GM23248 (cell line): ENCODE results near the gene NUDT7. TPM values are rescaled to one million over a fixed set of nuclear protein-coding genes. Genes with fewer than 3 reads are reported as not detected.

Source experiments
- DNase-seq: peaks from one replicate; pipeline ENCODE4 v3.0.0-alpha.2; 2015
- H2AFZ ChIP-seq: fragments of 200-600 bp; sonication (generic); 2 replicates; pipeline ENCODE4 v1.6.1; 2016; ENCODE audit warnings: antibody characterized with exemption
- H3F3A ChIP-seq: fragments of 200-600 bp; sonication (generic); 2 replicates; pipeline ENCODE4 v1.6.1; 2016; ENCODE audit warnings: mild to moderate bottlenecking, antibody characterized with exemption, mixed run types; ENCODE audit not compliant: insufficient read depth
- H3K27ac ChIP-seq: fragments of 200-600 bp; sonication (generic); 2 replicates; pipeline ENCODE4 v1.5.1; 2016; ENCODE audit warnings: mild to moderate bottlenecking
- H3K27me3 ChIP-seq: fragments of 200-600 bp; sonication (generic); replicated peaks from 2 replicates; pipeline ENCODE4 v1.6.1; 2016; ENCODE audit warnings: mild to moderate bottlenecking; ENCODE audit not compliant: insufficient read depth
- H3K36me3 ChIP-seq: fragments of 200-600 bp; sonication (generic); 2 replicates; pipeline ENCODE4 v1.6.1; 2016; ENCODE audit warnings: low read depth, mild to moderate bottlenecking
- H3K4me1 ChIP-seq: fragments of 200-600 bp; sonication (generic); 2 replicates; pipeline ENCODE4 v1.6.1; 2016; ENCODE audit warnings: mild to moderate bottlenecking; ENCODE audit not compliant: insufficient read depth
- H3K4me2 ChIP-seq: fragments of 200-600 bp; sonication (generic); one replicate; pipeline ENCODE4 v1.6.1; 2016; ENCODE audit warnings: mild to moderate bottlenecking; ENCODE audit not compliant: unreplicated experiment
- H3K4me3 ChIP-seq: fragments of 200-600 bp; sonication (generic); 2 replicates; pipeline ENCODE4 v1.5.1; 2016; ENCODE audit warnings: mild to moderate bottlenecking
- H3K79me2 ChIP-seq: fragments of 200-600 bp; sonication (generic); 2 replicates; pipeline ENCODE4 v1.6.1; 2016; ENCODE audit warnings: mild to moderate bottlenecking; ENCODE audit not compliant: insufficient read depth
- H3K9ac ChIP-seq: fragments of 200-600 bp; sonication (generic); 2 replicates; pipeline ENCODE4 v1.6.1; 2016; ENCODE audit warnings: mild to moderate bottlenecking
- H3K9me2 ChIP-seq: fragments of 200-600 bp; sonication (generic); 2 replicates; pipeline ENCODE4 v1.6.1; 2016; ENCODE audit warnings: mixed run types, mild to moderate bottlenecking, moderate library complexity; ENCODE audit not compliant: insufficient read depth
- H3K9me3 ChIP-seq: fragments of 200-600 bp; sonication (generic); one replicate; pipeline ENCODE4 v1.6.1; 2017; ENCODE audit warnings: low read depth
- H4K20me1 ChIP-seq: fragments of 200-600 bp; sonication (generic); 2 replicates; pipeline ENCODE4 v1.6.0; 2016; ENCODE audit not compliant: insufficient read depth
- EZH2 ChIP-seq: fragments of 200-600 bp; sonication (generic); IDR thresholded peaks from 2 replicates; pipeline ENCODE4 v1.6.1; 2018; ENCODE audit warnings: antibody characterized with exemption, mild to moderate bottlenecking; ENCODE audit not compliant: insufficient read depth, poor library complexity, severe bottlenecking
- EZH2phosphoT487 ChIP-seq: fragments of 200-600 bp; sonication (generic); IDR thresholded peaks from 2 replicates; pipeline ENCODE4 v1.6.1; 2018; ENCODE audit warnings: antibody characterized with exemption, moderate library complexity, mild to moderate bottlenecking, low read depth; ENCODE audit not compliant: insufficient read depth
- WGBS, 2 experiments: methylation state at CpG; one replicate each; pipeline ENCODE4 v1.1.6; 2015 to 2017; ENCODE audit warnings: low lambda C conversion rate in 2 of 2, low coverage in 1 of 2; ENCODE audit errors: missing lambda C conversion rate in 2 of 2; 5-methylcytosine and 5-hydroxymethylcytosine counted together
- in situ Hi-C: fragments of 300-500 bp; cut with MboI; formaldehyde crosslinking; loops from 2 replicates; pipeline ENCODE4 v1.15.0; 2020
- polyA plus RNA-seq: library from polyadenylated mRNA; unstranded; fragments of >200 nt; fragmentation: Nextera tagmentation; extraction: Ambion mirVana; gene quantifications from 2 replicates; pipeline ENCODE4 v1.2.1, GENCODE V29; 2016
- total RNA-seq: library from RNA; depleted of rRNA; stranded (reverse); fragments of >200 nt; shearing (Covaris generic); gene quantifications from 2 replicates; pipeline ENCODE4 v1.2.3, GENCODE V29; 2014

Gene NUDT7
- total and polyA plus RNA-seq, 2 experiments from 2014 or later, result 3.0 to 6.2 TPM

DNA sequence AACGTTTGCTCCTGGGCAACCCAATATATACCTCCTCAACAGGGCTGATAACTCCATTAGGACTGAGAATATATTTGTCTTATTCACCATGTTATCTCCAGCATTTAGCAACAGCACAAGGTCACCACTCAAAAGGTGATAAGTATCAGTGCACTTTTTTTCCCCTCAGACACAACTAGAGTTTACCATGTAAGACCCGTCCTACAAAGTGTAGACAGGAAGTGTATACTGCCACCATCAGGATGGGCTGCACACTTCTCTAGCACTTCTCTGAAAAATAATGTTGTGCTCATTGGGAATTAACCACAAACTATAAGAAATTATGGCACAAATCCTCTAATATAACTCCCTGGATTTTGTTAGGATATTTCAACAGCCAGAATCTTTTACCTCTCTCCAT is 60.4 kb downstream of the NUDT7 start:
- Histone ChIP-seq H3K36me3 (no peaks in the 10 kb centered on the region), H4K20me1 (no peaks in the 10 kb centered on the region), H3K9ac (no peak overlapping the region), H3K79me2 (no peaks in the 10 kb centered on the region), H3K27ac (no peak overlapping the region), H3K4me2 (no peak overlapping the region), H3F3A (peaks cover 13% of the 10 kb centered on the region), H3K4me1 (peaks cover 11% of the 10 kb centered on the region; the same call in 1 of the 2 replicates), H3K9me3 (no peaks in the 10 kb centered on the region), H2AFZ (no peak overlapping the region), H3K9me2 (no peaks in the 10 kb centered on the region), H3K27me3 (no peaks in the 10 kb centered on the region), H3K4me3 (no peak overlapping the region)
- TF ChIP-seq EZH2 (no peak), EZH2phosphoT487 (no peak)
- in situ Hi-C loops, result no loop called here
- 19 to 23% methylated on average over 2 of the region's 2 CpGs for WGBS, 2 experiments
- peak; percentile 32 for DNase-seq

DNA sequence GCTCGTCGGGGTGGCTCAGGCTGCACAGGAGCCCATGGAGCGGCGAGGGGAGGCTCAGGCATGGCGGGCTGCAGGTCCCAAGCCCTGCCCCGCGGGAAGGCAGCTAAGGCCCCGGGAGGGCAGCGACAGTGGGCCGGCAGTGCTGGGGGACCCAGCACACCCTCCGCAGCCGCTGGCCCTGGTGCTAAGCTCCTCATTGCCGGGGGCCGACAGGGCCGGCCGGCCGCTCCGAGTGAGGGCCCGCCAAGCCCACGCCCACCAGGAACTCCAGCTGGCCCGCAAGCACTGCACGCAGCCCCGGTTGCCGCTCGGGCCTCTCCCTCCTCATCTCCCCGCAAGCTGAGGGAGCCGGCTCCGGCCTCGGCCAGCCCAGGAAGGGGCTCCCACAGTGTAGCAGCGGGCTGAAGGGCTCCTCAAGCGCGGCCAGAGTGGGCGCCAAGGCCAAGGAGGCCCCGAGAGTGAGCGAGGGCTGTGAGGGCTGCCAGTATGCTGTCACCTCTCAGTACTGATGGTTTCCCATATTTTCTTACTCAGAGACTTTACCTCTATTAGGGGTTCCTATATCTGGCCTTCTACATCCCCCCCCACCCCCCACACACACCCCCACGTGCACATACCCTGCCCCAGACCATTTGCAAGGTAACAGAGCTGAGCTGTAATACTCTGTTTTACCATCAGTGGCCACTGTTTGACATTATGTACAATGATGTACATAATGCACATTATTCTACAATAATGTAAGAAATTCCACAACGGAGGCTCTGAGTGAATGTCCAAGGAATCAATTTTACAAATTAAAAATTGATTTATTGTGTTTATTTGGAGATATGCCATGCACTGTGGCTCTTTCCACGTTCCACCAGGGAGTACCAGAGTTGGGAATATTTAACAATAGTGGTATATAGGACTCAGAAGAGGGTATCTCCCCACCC is 62.4 kb downstream of the NUDT7 start:
- Histone ChIP-seq H3K4me3 (no peak overlapping the region), H3K9ac (no peak overlapping the region), H3F3A (peaks cover 13% of the 10 kb centered on the region), H3K36me3 (no peaks in the 10 kb centered on the region), H3K79me2 (no peaks in the 10 kb centered on the region), H2AFZ (no peak overlapping the region), H3K27me3 (0 out of 2 replicates have a peak, but pooled peaks cover 4% of the 10 kb centered on the region), H3K9me3 (no peaks in the 10 kb centered on the region), H3K9me2 (no peaks in the 10 kb centered on the region), H3K4me1 (peaks cover 11% of the 10 kb centered on the region; the same call in 1 of the 2 replicates), H3K4me2 (no peak overlapping the region), H3K27ac (no peak overlapping the region), H4K20me1 (no peaks in the 10 kb centered on the region)
- DNase-seq, result peak; percentile 42
- 72 to 75% methylated on average over 32 to 35 of the region's 38 CpGs for WGBS, 2 experiments
- in situ Hi-C loops, result no loop called here
- TF ChIP-seq EZH2 (no peak), EZH2phosphoT487 (no peak)

DNA sequence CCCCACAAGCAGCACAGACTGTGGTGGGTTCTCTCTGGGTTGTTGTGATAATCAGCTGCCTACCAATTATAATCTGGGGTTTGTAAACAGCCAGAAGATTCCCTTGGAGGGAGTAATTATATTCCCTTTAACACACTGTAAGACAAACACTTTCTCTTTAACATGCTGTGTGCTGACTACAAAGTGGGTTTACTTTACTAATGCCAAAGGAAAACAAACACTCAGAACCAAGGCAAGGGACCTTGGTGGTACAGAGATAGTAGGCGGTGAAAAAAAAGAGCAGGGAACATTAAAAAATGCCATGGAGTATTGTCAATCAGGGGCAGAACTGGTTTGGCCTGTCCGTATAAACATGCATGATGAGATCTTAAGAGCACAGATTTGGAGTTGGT is 63.1 kb downstream of the NUDT7 start:
- H3K27me3 ChIP-seq, result 0 out of 2 replicates have a peak, but pooled peaks cover 4% of the 10 kb centered on the region
- no peaks in the 10 kb centered on the region for H3K9me2 ChIP-seq
- 84 to 93% methylated on average over 2 of the region's 2 CpGs for WGBS, 2 experiments
- H3K27ac ChIP-seq, result no peak overlapping the region
- no peaks in the 10 kb centered on the region for H3K79me2 ChIP-seq
- no peak overlapping the region for H3K9ac ChIP-seq
- no peak for DNase-seq
- no peaks in the 10 kb centered on the region for H3K9me3 ChIP-seq
- peaks cover 5% of the 10 kb centered on the region; the same call in 1 of the 2 replicates for H3K4me1 ChIP-seq
- H3K4me2 ChIP-seq, result no peak overlapping the region
- H3F3A ChIP-seq, result peaks cover 8% of the 10 kb centered on the region
- no peaks in the 10 kb centered on the region for H3K36me3 ChIP-seq
- H4K20me1 ChIP-seq, result no peaks in the 10 kb centered on the region
- H2AFZ ChIP-seq, result no peak overlapping the region
- no peak for TF ChIP-seq EZH2
- no peak for TF ChIP-seq EZH2phosphoT487
- no peak overlapping the region for H3K4me3 ChIP-seq
- in situ Hi-C loops, result no loop called here

DNA sequence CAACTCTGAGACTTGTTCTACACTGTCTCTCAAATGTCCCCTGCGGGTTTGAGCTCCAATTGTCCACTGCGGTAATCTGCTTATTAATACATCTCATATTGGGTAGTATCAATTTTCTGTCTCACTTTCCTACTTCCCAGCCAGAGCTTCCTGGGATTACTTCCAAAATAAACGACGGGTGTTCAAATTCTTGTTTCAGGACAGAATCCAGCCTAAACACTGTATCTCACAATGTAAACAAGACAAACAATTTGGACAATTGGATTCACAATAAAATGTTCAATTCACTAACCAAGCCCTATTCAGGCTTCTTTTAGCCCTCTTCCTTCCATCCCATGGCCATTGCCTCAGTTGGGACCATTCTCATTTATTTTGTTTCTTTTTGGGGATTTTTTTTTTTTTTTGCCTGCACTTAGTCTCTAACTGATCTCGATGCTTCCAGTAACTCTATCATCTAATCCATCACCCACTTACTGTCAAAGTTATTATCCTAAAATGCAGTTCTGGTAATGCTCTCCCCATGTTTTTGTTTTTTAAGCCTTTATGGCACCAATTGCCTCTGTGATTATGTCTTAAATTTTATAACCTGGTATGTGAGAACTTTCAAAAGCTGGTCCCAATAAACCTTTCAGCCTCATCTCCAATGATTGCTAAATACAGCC is 64.0 kb downstream of the NUDT7 start:
- Histone ChIP-seq H3K4me1 (no peaks in the 10 kb centered on the region), H3K9me3 (no peaks in the 10 kb centered on the region), H3K9ac (no peak overlapping the region), H3K4me2 (no peak overlapping the region), H3F3A (peaks cover 4% of the 10 kb centered on the region), H3K4me3 (no peak overlapping the region), H2AFZ (no peak overlapping the region), H4K20me1 (no peaks in the 10 kb centered on the region), H3K79me2 (no peaks in the 10 kb centered on the region), H3K36me3 (no peaks in the 10 kb centered on the region), H3K27me3 (0 out of 2 replicates have a peak, but pooled peaks cover 4% of the 10 kb centered on the region), H3K27ac (no peak overlapping the region), H3K9me2 (no peaks in the 10 kb centered on the region)
- TF ChIP-seq EZH2 (no peak), EZH2phosphoT487 (no peak)
- DNase-seq, result no peak
- in situ Hi-C loops, result no loop called here
- WGBS, 2 experiments, result 58 to 71% methylated on average over 5 of the region's 5 CpGs
